Measurements from ENCODE around the gene SCIN. TPM values are rescaled to one million over a fixed set of nuclear protein-coding genes. Genes with fewer than 3 reads are reported as not detected.
"Not testable (repeated sequence)": the region's sequence is repeated elsewhere in the genome, so short reads cannot be mapped to it uniquely, and the experiment has no call there.

SCIN gene
- total RNA-seq, 3 donors from 2014 or later, result 0.08 to 0.37 TPM; not detected in 1

DNA sequence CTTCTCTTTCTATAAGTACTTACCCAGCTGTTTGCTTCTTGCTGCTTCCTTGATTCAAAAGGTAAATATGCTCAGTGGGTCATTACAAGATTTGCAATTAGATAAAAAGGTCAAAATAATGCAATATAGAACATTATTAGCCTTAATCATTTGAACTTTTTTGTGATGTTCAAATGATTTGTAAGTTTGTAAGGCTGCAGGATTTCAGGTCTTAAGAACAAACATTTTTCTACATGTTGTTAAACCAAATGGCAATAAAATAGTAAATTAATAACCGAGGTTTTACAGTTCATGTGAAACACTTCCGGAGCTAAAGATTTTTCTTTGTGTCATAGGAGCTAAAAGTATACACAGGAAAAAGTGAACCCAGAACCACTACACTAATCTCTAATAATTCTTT lies 16.2 kb upstream of the SCIN start:
- Mint-ChIP-seq H3K4me1 (ENCODE audit: low read depth) (no peaks in the 10 kb centered on the region), H3K9me3 (no peaks in the 10 kb centered on the region), H3K36me3 (ENCODE audit: insufficient read depth) (no peaks in the 10 kb centered on the region), H3K27me3 (ENCODE audit: low read depth) (peaks cover 2% of the 10 kb centered on the region), H3K4me3 (no peak overlapping the region)
- ATAC-seq (no peak), DNase-seq (no peak)

- no peak for ATAC-seq
- no peaks in the 10 kb centered on the region for H3K4me1 Mint-ChIP-seq (ENCODE audit: low read depth)
- H3K9me3 Mint-ChIP-seq, result no peaks in the 10 kb centered on the region
Measured at GRCh38 chr7:12554872-12555271, 15.6 kb upstream of the SCIN start.

GRCh38 chr7:12555695-12556094 lies 14.8 kb upstream of the SCIN start:
- H3K4me1 Mint-ChIP-seq (ENCODE audit: low read depth); H3K27me3 Mint-ChIP-seq (ENCODE audit: low read depth); H3K9me3 Mint-ChIP-seq; H3K36me3 Mint-ChIP-seq (ENCODE audit: insufficient read depth); DNase-seq; H3K4me3 Mint-ChIP-seq: not testable (repeated sequence)
- peak in 1 of 2 donors; percentile 35 for ATAC-seq

More at GRCh38 chr7:12554872-12555271, 15.6 kb upstream of the SCIN start:
- no peak overlapping the region for H3K4me3 Mint-ChIP-seq
- no peak for DNase-seq
- H3K36me3 Mint-ChIP-seq (ENCODE audit: insufficient read depth), result no peaks in the 10 kb centered on the region
- H3K27me3 Mint-ChIP-seq (ENCODE audit: low read depth), result peaks cover 2% of the 10 kb centered on the region

DNA sequence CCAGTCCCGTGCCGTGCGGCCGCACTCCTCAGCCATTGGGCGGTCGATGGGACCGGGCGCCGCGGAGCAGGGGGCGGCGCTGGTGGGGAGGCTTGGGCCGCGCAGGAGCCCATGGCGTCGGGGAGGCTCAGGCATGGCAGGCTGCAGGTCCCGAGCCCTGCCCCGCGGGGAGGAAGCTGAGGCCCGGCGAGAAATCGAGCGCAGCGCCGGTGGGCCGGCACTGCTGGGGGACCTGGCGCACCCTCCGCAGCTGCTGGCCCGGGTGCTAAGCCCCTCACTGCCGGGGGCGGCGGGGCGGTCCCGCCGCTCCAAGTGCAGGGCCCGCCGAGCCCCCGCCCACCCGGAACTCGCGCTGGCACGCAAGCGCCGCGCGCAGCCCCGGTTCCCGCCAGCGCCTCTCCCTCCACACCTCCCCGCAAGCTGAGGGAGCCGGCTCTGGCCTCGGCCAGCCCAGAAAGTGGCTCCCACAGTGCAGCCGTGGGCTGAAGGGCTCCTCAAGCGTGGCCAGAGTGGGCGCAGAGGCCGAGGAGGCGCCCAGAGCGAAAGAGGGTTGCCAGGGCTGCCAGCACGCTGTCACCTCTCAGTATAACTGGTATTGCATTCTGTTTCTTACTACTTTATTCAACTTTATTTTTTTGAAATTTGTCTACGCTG lies 14.3 kb upstream of the SCIN start:
- peak in 1 of 2 donors; percentile 35 for ATAC-seq
- DNase-seq, H3K4me3 Mint-ChIP-seq: not testable (repeated sequence)

DNA sequence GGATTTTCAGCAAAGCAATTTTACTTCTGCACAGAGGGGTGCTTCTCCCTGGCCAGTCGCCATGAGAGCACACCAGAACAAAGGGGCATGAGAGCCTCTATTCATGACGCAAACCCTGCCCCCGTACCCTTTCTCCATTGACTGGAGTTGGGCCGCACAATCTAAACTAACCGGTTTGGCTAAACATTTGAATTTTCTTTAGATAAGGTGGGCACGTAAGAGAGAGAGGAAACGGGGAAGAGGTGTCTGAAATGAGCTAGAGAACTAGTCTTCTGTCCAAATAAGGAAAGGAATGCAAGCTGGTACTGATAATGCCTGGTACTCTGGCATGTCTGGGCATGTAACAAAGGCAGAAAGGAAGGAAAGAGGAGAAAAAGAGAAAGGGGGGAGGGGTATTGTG lies 13.2 kb upstream of the SCIN start:
- Mint-ChIP-seq H3K27me3 (ENCODE audit: low read depth) (peaks cover 2% of the 10 kb centered on the region), H3K4me3 (no peak overlapping the region), H3K9me3 (no peaks in the 10 kb centered on the region), H3K4me1 (ENCODE audit: low read depth) (no peaks in the 10 kb centered on the region), H3K36me3 (ENCODE audit: insufficient read depth) (no peaks in the 10 kb centered on the region)
- DNase-seq (no peak), ATAC-seq (no peak)

More for the DNA sequence above, 14.3 kb upstream of the SCIN start:
- not testable (repeated sequence) for H3K36me3 Mint-ChIP-seq (ENCODE audit: insufficient read depth); H3K4me1 Mint-ChIP-seq (ENCODE audit: low read depth); H3K9me3 Mint-ChIP-seq; H3K27me3 Mint-ChIP-seq (ENCODE audit: low read depth)

DNA sequence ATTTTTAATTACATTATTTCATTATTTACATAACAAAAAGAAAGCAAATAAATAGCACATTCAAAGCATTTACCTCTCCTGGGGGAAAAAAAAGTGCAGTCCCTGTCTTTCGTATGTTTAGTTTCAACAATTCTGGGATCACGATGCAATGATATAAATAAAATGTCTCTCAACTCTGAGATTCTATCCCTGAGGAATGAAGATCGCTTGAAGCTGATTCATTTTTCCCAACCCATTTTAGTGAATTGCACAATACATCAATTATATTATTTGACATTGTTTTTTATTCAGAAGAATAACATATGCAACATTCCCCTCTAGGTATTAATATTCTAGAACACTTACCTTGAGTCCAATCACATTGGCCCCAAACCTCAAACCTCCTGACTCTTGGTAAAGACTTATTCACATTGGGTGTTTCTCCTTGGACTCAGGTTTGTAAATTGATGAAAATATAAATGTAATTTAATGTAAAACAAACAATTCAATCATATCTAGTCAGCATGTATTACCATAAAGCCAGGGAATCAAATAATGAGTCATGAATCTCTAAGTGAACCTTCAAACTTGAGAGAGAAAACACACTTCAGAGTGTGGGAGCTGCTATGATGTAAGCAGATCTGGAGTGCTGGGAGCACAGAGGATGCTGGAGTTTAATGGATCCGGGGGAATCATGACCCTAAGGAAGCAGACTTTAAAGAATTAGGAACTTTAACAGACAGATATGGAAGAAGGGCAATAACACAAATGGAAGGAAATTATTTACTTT lies 5.3 kb upstream of the SCIN start:
- Mint-ChIP-seq H3K27me3 (ENCODE audit: low read depth) (peaks cover 14% of the 10 kb centered on the region), H3K36me3 (ENCODE audit: insufficient read depth) (no peaks in the 10 kb centered on the region), H3K9me3 (no peaks in the 10 kb centered on the region), H3K4me3 (no peak overlapping the region), H3K4me1 (ENCODE audit: low read depth) (peaks cover 7% of the 10 kb centered on the region)
- DNase-seq, result no peak
- ATAC-seq, result no peak

DNA sequence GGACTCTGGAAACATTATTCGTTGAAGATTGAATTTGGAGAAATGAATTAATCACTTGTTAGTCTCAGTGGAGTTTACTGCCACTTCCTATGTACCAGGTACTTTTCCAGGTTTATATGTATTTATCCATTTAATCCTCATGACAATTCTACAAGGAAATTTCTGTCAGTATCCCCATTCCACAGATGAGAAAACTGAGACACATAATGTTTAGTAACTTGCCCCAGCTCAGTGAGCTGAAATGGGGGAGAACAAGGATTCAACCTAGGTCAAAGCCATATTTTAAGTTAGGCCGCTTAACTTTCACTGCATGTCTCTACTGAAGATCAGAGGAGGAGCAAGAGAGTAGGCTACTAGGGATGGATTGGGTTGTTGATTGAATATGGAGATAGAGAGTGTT lies 4.6 kb upstream of the SCIN start:
- H3K4me3 Mint-ChIP-seq, result no peak overlapping the region
- H3K9me3 Mint-ChIP-seq, result no peaks in the 10 kb centered on the region
- H3K4me1 Mint-ChIP-seq (ENCODE audit: low read depth), result peaks cover 12% of the 10 kb centered on the region
- DNase-seq (no peak), ATAC-seq (no peak)
- peaks cover 21% of the 10 kb centered on the region for H3K27me3 Mint-ChIP-seq (ENCODE audit: low read depth)
- no peaks in the 10 kb centered on the region for H3K36me3 Mint-ChIP-seq (ENCODE audit: insufficient read depth)

DNA sequence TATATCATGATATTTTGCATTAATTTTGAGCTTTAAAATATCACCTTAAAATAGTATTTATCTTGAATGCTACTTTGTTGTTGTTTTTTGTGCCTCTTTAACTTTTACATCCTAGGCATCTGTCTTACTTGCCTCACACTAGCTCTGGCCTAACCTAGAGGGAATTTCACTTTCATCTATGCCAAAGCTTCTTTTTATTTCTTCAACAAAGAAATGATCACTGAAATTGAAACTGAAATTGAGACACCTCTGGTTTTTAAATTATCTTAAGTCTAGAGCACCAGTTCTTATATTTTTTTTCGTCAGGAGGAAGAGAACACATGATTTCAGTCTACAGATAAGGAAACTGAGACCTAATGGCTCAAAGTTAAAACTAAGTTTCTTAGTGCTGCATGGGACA lies 3.5 kb upstream of the SCIN start:
- Mint-ChIP-seq H3K4me3 (no peak overlapping the region), H3K27me3 (ENCODE audit: low read depth) (peaks cover 30% of the 10 kb centered on the region), H3K4me1 (ENCODE audit: low read depth) (peaks cover 13% of the 10 kb centered on the region), H3K9me3 (no peaks in the 10 kb centered on the region), H3K36me3 (ENCODE audit: insufficient read depth) (no peaks in the 10 kb centered on the region)
- DNase-seq, result no peak
- no peak for ATAC-seq

DNA sequence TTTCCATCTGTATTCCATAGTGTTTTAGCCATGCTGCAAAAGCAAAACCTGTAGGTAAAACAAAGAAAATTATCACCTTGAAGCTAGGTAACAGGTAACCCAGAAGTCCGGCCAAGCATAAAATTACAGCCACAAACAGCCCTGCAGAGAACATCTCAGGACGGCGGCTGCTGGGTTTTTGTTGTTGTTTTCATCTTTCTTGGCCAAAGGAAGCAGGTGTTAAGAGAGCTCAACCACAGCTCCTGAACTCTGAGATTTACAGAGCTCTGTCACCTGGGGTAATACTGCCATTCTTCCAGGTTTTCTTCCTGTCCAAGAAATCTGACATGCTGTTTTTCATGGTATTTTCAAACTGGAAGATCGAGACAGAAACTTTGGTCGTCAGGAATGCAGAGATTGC lies 847 bp upstream of the SCIN start:
- ATAC-seq (no peak), DNase-seq (no peak)
- peak overlapping the region; percentile 63 for H3K4me3 Mint-ChIP-seq
- H3K27me3 Mint-ChIP-seq (ENCODE audit: low read depth), result peaks cover 38% of the 10 kb centered on the region
- no peaks in the 10 kb centered on the region for H3K9me3 Mint-ChIP-seq
- no peaks in the 10 kb centered on the region for H3K36me3 Mint-ChIP-seq (ENCODE audit: insufficient read depth)
- H3K4me1 Mint-ChIP-seq (ENCODE audit: low read depth), result peaks cover 13% of the 10 kb centered on the region

GRCh38 chr7:12570168-12570533 lies 369 bp upstream of the SCIN start:
- H3K4me3 Mint-ChIP-seq, result peak overlapping the region; percentile 63
- ATAC-seq, result peak; percentile 21 to 45
- peaks cover 13% of the 10 kb centered on the region for H3K4me1 Mint-ChIP-seq (ENCODE audit: low read depth)
- DNase-seq, result no peak
- no peaks in the 10 kb centered on the region for H3K9me3 Mint-ChIP-seq
- H3K27me3 Mint-ChIP-seq (ENCODE audit: low read depth), result peaks cover 38% of the 10 kb centered on the region
- H3K36me3 Mint-ChIP-seq (ENCODE audit: insufficient read depth), result no peaks in the 10 kb centered on the region

DNA sequence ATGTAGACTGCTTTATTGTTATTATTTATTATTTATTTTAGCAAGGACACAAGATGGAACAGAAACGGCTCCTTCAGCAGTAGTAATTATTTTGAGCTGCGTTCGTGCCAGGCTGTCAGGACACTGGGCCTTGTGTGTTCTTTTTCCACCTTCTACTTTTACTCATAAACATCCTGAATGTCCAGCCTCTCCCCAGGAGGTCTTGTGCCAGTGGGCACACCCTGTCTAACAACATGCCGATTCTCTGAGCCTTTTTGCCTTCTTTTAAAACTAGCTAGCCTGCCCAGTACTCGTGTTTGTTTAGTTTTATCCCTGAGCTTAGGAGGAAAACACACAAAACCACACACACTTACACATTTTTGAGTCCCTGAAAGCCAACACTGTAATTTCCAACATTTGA lies 1.2 kb downstream of the SCIN start:
- Mint-ChIP-seq H3K36me3 (ENCODE audit: insufficient read depth) (no peaks in the 10 kb centered on the region), H3K4me1 (ENCODE audit: low read depth) (peaks cover 13% of the 10 kb centered on the region), H3K27me3 (ENCODE audit: low read depth) (peaks cover 46% of the 10 kb centered on the region), H3K4me3 (no peak overlapping the region), H3K9me3 (no peaks in the 10 kb centered on the region)
- DNase-seq (no peak), ATAC-seq (no peak)

DNA sequence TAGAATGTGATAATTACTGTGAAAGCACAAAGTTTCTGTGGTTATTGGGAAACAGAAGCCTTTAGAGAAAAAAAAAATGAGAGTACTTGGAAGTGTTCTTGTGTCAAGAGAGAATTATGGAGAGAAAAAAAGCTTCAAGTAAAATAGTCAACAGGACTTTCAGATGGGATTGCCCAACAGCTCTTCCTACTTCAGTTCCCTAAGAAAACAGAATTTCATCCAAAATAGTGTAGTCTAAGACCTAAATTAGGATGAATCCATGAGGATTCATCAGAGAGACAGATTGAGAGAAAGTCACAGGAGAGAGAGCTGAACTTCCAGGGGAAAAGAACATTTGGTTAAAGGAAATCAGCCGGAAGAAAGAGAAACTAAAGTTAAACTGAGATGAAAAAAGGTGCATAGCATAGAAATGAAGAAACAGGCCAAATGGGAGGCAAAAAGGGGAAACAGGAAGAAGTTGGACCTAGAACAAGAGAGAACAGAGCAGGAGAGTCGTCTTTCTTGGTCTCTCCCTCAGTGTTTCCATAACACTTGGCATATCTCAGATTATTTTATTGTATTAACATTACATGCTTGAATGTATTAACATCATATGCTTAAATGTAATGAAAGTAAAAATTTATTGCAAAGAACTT lies 2.5 kb downstream of the SCIN start:
- Mint-ChIP-seq H3K9me3 (no peaks in the 10 kb centered on the region), H3K4me1 (ENCODE audit: low read depth) (peaks cover 11% of the 10 kb centered on the region), H3K36me3 (ENCODE audit: insufficient read depth) (no peaks in the 10 kb centered on the region), H3K4me3 (no peak overlapping the region), H3K27me3 (ENCODE audit: low read depth) (peaks cover 46% of the 10 kb centered on the region)
- no peak for DNase-seq
- no peak for ATAC-seq

GRCh38 chr7:12573885-12574284 lies 3.4 kb downstream of the SCIN start:
- no peak for DNase-seq
- Mint-ChIP-seq H3K27me3 (ENCODE audit: low read depth) (peaks cover 41% of the 10 kb centered on the region), H3K4me3 (no peak overlapping the region), H3K4me1 (ENCODE audit: low read depth) (peaks cover 11% of the 10 kb centered on the region), H3K9me3 (no peaks in the 10 kb centered on the region), H3K36me3 (ENCODE audit: insufficient read depth) (no peaks in the 10 kb centered on the region)
- no peak for ATAC-seq

- H3K27me3 Mint-ChIP-seq (ENCODE audit: low read depth), result peaks cover 17% of the 10 kb centered on the region
- DNase-seq (no peak), ATAC-seq (no peak)
- no peaks in the 10 kb centered on the region for H3K9me3 Mint-ChIP-seq
- H3K36me3 Mint-ChIP-seq (ENCODE audit: insufficient read depth), result no peaks in the 10 kb centered on the region
- no peaks in the 10 kb centered on the region for H3K4me1 Mint-ChIP-seq (ENCODE audit: low read depth)
- H3K4me3 Mint-ChIP-seq, result no peak overlapping the region
Measured at GRCh38 chr7:12578930-12579640, 8.6 kb downstream of the SCIN start.
